Lower lobe of right lung (tissue), 2 donors: ENCODE measurements around the gene MEGF10. TPM values are rescaled to one million over a fixed set of nuclear protein-coding genes. Genes with fewer than 3 reads are reported as not detected.

ENCODE experiments used
- ATAC-seq, 2 donors: fragments of 200-7000 bp; cut with Tn5 transposase; one replicate each; pipeline ENCODE4 v1.9.1; 2020 to 2022; ENCODE audit warnings: mild to moderate bottlenecking in 2 of 2, moderate library complexity in 2 of 2
- DNase-seq: peaks from one replicate; pipeline ENCODE4 v3.0.0-alpha.2; 2020
- H3K27ac ChIP-seq: fragments of 200-600 bp; one replicate; pipeline ENCODE4 v1.8.0; 2022
- H3K27me3 ChIP-seq: fragments of 200-600 bp; one replicate; pipeline ENCODE4 v1.8.0; 2022; ENCODE audit warnings: low read depth
- H3K36me3 ChIP-seq: fragments of 200-600 bp; one replicate; pipeline ENCODE4 v1.8.0; 2022; ENCODE audit warnings: mild to moderate bottlenecking
- H3K4me1 ChIP-seq: fragments of 200-600 bp; one replicate; pipeline ENCODE4 v1.8.0; 2022
- H3K4me3 ChIP-seq: fragments of 200-600 bp; one replicate; pipeline ENCODE4 v1.8.0; 2022; ENCODE audit warnings: mild to moderate bottlenecking
- H3K9me3 ChIP-seq: fragments of 200-600 bp; one replicate; pipeline ENCODE4 v1.8.0; 2022
- CTCF ChIP-seq: fragments of 200-600 bp; IDR thresholded peaks from one replicate; pipeline ENCODE4 v1.8.0; 2022; ENCODE audit warnings: antibody characterized with exemption, mild to moderate bottlenecking
- intact Hi-C: fragments of 100-400 bp; cut with DNase I; formaldehyde crosslinking; loops from one replicate; pipeline ENCODE4 v1.11.0; 2022
- total RNA-seq: library from RNA; stranded (reverse); fragmentation: NEBNext Ultra II Directional; extraction: Animal tissue kit (Norgen Biotek cat#: 25700); gene quantifications from one replicate; pipeline ENCODE4 v1.2.1, GENCODE V29; 2021
- donor health status: DM: no; HTN: yes; CAD: no; lungs with severe emphysema.

MEGF10 gene
- total RNA-seq, 1 donor from 2014 or later, result 0.30 TPM

- Histone ChIP-seq H3K27ac (no peak overlapping the region), H3K4me1 (no peaks in the 10 kb centered on the region), H3K9me3 (no peaks in the 10 kb centered on the region), H3K36me3 (no peaks in the 10 kb centered on the region), H3K4me3 (no peak overlapping the region), H3K27me3 (no peaks in the 10 kb centered on the region)
- no peak for ATAC-seq
- no peak for TF ChIP-seq CTCF
- no peak for DNase-seq
- intact Hi-C loops, result no loop called here
These were observed 154.7 kb downstream of the MEGF10 start for GRCh38 chr5:127445328-127445727.

GRCh38 chr5:127446626-127447025 is 156.0 kb downstream of the MEGF10 start:
- ATAC-seq (no peak), DNase-seq (no peak)
- Histone ChIP-seq H3K36me3 (no peaks in the 10 kb centered on the region), H3K27ac (no peak overlapping the region), H3K4me1 (no peaks in the 10 kb centered on the region), H3K9me3 (no peaks in the 10 kb centered on the region), H3K27me3 (no peaks in the 10 kb centered on the region), H3K4me3 (no peak overlapping the region)
- TF ChIP-seq CTCF, result no peak
- intact Hi-C loops, result no loop called here

- DNase-seq, result no peak
- no peak for ATAC-seq
- H3K4me3 ChIP-seq, result no peak overlapping the region
- no peaks in the 10 kb centered on the region for H3K4me1 ChIP-seq
- H3K27ac ChIP-seq, result no peak overlapping the region
- intact Hi-C loops, result no loop called here
- TF ChIP-seq CTCF, result no peak
- no peaks in the 10 kb centered on the region for H3K9me3 ChIP-seq
- H3K27me3 ChIP-seq, result no peaks in the 10 kb centered on the region
- H3K36me3 ChIP-seq, result no peaks in the 10 kb centered on the region
These were observed 157.2 kb downstream of the MEGF10 start for GRCh38 chr5:127447827-127448226.

- no peak for DNase-seq
- no peak overlapping the region for H3K4me3 ChIP-seq
- no peak for TF ChIP-seq CTCF
- no peaks in the 10 kb centered on the region for H3K9me3 ChIP-seq
- H3K27ac ChIP-seq, result no peak overlapping the region
- intact Hi-C loops, result no loop called here
- H3K4me1 ChIP-seq, result no peaks in the 10 kb centered on the region
- ATAC-seq, result no peak
- H3K36me3 ChIP-seq, result no peaks in the 10 kb centered on the region
- no peaks in the 10 kb centered on the region for H3K27me3 ChIP-seq
These were observed 159.4 kb downstream of the MEGF10 start for GRCh38 chr5:127450046-127450445.

GRCh38 chr5:127451096-127451495 is 160.5 kb downstream of the MEGF10 start:
- Histone ChIP-seq H3K27ac (no peak overlapping the region), H3K27me3 (no peaks in the 10 kb centered on the region), H3K4me1 (no peaks in the 10 kb centered on the region), H3K4me3 (no peak overlapping the region), H3K36me3 (no peaks in the 10 kb centered on the region), H3K9me3 (no peaks in the 10 kb centered on the region)
- DNase-seq, result no peak
- intact Hi-C loops, result no loop called here
- no peak for ATAC-seq
- TF ChIP-seq CTCF, result no peak

GRCh38 chr5:127452626-127453025 is 162.0 kb downstream of the MEGF10 start:
- Histone ChIP-seq H3K27me3 (no peaks in the 10 kb centered on the region), H3K36me3 (no peaks in the 10 kb centered on the region), H3K4me3 (no peak overlapping the region), H3K4me1 (no peaks in the 10 kb centered on the region), H3K9me3 (no peaks in the 10 kb centered on the region), H3K27ac (no peak overlapping the region)
- no peak for TF ChIP-seq CTCF
- intact Hi-C loops, result no loop called here
- DNase-seq, result no peak
- ATAC-seq, result no peak
